ENCODE data around the gene MEX3B.

Gene MEX3B

DNA sequence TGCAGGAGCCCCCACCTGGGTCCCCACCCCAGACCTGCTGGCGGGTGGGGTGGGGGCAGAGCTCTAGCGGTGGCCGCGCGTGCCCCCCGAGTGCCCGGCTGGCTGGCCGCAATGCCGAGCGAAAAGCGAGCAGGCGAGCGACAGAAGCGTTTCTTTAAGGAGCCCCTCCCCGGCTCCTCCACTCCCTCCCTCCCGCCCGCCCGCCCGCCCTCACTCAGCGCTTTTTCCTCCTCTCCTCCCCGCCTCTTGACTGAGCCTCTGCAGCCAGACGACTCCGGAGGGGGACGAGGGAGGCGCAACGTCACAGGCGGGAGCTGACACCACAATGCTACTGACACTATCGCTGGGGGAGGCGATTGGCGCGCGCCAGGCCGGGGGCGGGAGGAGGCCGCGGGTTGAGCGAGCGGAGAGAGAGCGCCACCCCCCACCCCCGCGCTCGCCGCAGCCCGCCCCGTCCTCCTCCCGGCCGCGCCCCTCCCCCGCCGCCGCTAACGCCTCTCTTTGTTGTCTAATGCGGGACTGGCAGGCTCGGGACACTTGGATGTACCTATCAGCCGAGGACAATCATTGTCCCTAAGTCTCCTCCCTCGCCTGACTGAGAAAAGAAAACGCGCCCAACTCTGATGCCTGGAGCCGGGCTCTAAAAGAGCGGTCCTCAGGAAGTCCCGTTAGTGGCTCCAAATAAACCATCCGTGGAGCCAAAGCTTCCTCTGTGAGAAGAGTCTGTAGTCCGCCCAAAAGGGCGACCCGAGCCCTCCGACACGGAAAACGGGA lies at the start of gene MEX3B:
TSS of gene MEX3B (minus strand) at position 127 of the 774 bp plus-strand sequence. CDS start 313 bp downstream, outside the sequence.
- DNase-seq: peak; percentile 85

DNA sequence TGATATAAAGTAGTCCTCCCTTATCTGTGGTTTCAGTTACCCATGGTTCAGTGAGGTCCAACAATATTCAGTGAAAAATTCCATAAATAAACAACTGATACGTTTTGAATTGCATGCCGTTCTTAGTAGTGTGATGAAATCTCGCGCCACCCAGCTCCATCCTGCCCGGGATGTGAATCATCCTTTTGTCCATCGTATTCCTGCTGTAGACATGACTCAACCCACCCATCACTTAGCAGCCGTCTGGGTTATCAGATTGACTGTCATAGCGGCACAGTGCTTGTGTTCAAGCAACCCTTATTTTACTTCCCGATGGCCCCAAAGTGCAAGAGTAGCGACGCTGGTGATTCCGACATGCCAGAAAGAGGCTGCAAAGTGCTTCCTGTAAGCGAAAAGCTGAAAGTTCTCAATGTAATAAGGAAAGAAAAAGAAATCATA lies 48.0 kb upstream of the MEX3B start:
- no peak for DNase-seq

DNA sequence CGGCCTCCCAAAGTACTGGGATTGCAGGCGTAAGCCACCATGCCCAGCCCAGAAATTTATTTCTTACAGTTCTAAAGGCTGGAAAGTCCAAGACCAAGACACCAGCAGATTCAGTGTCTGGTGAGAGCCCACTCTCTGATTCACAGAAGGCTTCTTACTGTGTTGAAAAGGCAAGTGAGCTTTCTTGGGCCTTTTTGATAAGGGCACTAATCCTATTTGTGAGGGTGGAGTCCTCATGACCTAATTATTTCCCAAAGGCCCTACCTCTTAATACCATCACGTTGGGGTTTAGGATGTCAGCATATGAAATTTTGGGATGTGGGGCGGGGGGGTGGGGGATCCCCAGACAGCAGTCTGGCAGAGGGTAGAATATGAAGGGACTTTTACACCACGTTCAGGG lies 47.5 kb upstream of the MEX3B start:
- DNase-seq: no peak

DNA sequence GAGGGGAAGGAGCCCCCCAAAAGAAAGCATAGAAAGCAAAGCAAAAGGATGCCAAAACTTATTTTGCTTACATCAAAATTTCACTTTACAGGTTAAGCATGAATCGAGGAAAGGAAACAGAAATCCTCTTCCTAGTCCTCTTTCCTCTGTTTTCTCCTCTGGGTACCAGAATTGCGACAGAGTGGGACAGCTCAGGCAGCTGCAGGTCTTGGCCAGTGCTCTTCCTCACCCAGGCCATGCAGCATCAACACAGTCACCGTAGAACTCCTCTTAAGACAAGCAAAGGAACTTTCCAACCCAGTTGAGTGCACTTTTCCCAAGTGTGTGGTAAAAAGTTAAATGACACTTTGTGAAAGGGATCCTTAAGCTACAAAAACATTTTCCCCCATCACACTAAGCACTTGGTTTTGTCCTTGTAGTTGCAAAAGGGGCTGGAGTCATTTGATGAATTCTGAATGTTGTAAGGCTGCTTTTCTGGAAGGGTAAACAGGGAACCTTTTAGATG lies 45.9 kb upstream of the MEX3B start:
- DNase-seq: no peak

DNA sequence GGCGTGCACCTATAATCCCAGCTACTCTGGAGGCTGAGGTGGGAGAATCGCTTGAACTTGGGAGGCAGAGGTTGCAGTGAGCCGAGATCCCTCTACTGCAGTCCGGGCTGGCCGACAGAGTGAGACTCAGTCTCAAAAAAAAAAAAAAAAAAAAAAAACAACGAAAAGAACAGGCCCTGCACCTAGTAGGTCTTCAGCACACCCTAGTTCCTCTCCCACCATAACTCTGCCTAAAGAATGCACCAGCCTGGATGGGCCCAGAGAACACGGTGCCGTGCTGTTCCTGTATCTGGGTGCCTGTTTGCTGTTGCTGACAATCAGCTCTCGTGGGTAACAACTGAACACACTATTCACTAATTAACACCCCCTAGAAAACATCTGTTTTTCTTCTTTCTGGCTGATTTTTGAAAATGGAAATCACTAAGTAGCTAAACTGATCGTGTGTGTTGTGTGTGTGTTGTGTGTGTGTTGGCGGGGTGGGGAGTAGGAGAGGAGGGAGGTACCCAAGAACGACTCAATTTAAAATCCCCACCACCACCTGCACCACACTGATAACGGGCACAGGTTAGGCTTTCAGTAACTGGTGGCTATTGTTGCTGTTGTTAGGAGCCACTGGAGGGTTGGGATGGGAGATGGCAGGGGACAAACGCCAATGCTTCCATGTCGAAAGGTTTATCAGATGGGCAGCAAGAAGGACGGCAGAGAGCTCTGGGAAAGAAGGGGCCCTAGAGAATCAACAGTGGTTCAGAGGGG lies 40.6 kb upstream of the MEX3B start:
- DNase-seq: no peak

DNA sequence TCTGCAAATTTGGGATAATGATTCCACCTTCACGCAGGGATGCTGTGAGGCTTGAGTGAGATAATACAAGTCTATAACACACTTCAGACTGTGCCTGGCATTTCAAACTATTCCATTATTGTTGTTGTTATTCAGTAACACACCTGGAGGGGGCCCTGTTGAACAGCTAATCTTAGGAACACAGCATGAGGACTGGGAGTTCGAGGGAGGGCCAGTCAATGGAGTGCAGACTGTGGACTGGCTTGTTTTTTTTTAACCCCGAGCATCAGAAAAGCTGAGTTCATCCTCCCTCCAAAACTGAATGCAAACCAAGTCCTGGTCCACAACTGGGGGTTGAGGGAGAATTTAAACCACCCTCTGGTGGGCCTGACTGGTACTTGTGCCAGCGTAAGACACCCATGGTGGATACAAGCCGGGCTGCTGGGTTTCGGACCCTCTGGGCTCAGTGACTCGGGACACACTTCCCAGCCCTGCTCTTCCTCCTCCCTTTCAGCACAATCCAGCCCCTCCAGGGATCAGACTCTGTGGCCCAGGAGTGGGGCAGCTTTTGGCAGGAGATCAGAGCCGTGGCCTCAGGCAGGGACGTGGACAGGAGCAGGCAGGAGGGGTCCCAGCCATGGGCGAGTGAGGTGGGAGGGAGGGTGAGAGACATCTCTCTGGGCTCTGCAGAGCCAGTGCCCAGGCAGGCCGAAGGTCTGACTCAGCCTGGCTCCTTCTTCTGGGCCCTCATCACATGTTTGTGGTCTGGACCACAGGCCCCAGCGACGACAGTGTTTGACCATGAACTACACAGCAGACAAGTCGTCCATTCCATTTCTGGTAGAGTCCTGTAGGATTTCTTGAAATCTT lies 36.3 kb upstream of the MEX3B start:
- DNase-seq: no peak

DNA sequence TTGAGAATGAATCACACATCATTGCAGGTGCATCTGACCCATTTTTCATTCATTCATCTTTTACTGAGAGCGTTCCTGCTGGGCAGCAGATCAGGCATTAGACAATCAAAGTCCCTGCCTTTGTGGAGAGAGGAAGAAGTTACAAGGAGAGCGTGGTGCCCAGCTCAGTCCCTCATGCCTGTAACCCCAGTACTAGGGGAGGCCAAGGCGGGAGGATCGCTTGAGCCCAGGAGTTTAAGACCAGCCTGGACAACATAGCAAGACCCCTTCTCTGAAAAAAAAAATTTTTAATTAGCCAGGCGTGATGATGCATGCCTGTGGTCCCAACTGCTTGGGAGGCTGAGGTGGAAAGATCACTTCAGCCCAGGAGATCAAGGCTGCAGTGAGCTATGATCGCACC lies 35.0 kb upstream of the MEX3B start:
- DNase-seq: no peak

DNA sequence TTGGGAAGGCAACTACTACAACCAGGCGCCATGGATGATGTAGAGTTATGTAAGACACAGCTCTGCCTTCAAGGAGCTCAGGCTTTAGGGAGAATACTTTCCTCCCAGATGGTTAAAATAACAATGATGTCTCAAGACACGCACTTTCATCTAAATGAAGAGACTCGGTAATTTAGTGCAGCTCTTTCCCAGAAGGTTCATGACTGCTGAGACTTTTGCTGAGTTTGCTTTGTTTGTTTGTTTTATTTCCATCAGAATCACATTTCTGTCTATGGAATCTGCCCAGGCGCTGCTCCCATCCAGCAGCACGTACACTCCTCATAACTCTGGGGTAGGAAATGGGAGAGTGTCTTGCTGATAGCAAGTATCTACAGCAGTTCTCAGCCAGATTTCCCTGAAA lies 33.9 kb upstream of the MEX3B start:
- DNase-seq: no peak

DNA sequence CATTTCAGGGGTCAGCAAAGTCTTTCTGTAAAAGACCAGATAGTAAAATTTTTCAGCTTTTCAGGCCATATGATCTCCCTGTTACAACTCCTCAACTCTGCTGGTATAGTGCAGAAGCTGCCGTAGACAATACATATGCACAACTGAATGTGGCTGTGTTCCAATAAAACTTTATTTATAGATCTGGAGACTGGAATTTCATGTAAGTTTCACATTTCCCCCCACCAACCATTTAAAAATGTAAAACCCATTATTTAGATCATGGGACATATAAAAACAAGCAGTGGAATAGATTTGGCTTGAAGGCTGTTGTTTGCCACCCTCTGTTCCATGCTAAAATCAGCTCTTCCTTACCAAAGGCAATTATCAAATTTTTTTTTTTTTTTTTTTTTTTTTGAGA lies 28.8 kb upstream of the MEX3B start:
- DNase-seq: no peak

DNA sequence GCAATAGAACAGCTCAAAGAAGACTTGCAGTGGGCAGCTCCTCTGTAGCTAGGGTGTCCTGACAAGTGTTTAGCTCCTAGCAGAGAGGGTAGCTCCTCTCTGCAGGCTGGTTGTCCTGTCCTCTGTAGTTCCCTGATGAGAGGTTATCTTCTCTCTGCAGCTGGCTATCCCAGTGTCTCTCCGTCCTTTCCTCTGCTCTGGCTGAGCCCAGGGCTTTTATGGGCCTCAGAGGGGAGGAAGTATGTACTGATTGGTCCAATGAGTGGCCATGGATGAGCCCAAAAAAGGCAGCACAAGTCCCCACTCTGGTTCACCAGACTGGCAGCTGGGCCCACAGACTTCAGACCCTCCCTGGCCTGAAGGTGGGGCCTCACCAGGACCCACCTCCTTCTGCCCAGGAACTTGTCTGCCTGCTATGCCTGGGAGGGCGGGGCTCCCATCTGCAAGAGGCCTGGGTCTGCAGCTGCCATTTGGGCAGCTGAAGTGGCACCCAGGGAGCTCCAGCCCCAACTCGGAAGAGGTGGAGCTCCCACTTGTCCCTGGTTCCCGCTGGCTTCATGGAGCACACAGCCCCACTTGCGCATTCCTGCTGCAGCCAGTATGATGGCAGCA lies 27.2 kb upstream of the MEX3B start:
- DNase-seq: no peak

DNA sequence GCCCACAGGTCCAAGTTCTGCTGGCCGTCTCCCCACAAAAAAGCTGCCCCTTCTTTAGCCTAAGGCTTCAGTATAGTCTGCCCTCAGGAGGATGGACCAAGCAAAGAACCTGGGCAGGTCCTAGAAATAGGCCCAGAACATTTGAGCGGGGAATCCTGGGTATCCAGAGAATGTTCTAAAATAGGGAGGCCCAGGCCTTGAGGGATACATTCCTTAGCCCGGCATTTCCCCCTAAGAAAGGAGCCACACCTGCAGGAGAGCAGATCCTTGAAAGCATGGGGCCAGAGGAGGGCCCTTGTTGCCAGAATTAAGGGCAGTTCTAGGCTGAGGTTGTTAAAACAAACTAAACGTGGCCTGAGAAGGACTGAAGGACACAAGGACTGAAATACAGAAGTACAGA lies 20.6 kb upstream of the MEX3B start:
- DNase-seq: no peak

DNA sequence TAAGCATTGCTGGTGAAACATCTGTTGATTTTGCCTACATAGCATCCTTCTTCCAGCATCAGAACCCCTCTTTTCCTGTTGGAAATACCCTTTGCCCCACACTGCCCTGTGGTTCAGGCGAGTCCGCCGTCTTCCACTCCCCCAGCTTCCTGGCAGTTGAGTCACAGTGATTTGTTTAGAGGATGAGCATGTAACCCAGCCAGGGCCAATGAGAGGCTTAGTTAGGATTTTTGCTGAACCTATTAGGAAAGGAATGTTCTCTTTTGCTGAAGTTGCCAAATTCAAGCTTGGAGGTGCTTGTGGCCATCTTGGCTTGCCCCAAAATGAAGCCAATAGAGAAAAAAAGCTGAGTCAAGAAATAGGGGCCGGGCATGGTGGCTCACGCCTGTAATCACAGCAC lies 19.0 kb upstream of the MEX3B start:
- DNase-seq: no peak

DNA sequence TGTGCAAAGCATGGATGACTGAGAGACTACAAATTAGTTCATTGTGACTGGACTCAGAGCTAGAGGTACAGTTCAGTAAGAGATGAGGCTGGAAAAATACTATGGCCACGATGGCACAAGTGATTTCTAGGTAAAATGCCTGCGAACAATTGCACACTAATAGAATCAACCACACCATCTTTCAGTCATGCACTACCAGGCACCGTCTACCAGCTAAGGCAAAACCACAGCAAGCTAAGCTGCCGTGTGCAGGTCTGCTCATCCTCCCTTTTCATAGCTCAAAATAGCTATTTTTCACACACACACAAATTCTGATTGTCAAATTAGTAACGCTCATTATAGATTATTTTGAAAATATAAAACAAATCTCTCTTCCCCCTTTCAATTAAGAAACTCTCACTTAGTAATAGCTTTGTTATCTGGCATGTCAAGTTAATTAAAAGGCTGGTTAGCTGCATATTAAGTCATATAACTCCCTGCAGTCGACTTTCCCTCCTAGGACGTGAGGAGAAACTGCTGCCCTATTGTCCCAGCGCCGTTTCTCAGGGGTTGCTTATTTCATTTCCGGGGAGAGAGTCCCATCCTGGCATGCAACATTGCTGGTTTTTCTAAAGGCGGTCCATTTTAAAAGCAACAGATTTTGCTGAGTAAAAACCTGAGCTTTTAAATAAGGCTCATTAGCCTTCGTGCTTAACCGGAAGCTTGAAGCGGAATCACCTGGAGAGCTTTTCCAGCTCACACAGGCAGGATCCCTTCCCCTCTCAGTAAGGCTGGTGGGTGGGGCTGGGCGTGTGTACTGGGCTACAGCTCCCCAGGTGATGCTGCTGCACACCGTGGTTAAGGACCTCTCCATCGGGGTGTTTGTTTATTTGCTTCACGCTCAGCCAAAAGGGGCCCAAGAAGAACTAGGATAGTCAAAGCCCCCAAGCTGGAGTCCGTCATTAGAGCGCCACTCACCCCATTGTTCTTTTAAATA lies 16.9 kb upstream of the MEX3B start:
- DNase-seq: peak; percentile 12

DNA sequence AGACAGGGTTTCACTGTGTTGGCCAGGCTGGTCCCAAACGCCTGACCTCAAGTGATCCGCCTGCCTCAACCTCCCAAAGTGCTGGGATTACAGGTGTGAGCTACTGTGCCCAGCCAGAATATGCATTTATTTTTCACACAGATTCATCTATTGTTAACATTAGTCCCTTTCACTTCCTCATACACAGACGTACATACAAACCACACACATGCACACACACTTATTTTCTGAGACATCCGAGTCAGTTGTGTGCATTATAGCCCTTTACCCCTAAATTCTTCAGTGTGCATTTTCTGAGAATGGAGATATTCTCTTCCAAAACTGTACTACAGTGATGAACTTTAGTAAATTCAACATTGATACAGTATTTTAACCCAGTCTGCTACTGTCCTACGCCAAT lies 15.0 kb upstream of the MEX3B start:
- DNase-seq: no peak

DNA sequence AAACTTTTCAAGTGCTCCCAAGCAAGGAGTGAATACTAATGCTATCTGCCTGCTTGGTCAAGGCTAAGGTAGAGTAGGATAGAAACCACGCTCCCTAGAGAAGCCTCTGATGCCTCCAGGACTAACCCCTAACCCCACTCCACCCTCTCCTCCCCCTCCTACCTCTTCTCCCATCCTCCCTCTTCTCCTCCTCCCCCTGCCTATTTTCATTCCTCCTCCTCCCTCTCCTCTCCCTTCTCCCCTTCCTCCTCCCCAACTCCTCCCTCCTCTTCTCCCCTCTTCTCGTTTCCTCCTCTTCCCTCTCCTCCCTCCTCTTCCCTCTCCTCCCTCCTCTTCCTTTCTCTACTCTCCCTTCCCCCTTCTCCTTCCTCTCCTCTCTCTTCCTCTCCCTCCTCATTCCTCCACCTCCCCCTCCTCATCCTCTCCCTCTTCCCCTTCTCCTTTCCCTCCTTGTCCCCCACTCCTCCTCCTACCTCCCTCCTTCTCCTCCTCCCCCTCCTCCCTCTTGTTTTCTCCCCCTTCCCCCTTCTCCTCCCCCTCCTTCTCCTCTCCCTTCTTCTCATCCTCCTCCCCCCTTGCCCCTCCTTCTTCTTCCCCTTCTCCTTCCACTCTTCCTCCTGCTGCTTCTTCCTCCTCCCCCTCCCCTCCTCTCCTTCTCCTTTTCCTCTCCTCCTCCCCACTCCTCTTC lies 12.8 kb upstream of the MEX3B start:
- DNase-seq: no peak

DNA sequence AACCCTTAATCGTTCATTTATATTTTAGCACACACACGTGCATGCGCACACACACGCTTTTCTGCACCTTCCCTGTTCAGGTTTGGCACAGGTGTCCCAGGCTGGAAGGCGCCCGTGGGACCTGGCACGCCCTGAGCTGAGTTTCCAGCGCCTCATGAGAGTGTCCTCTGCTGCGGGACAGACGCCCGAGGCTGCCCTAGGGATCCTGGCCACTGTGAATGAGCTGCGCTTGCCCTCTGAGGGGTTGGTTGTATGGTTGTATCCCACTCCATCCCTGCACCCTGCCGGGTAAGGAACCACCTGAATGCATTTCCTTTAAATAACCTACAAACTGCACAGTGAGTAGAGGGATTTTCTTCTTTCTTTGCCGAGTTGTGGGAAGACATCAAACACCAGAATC lies 12.2 kb upstream of the MEX3B start:
- DNase-seq: no peak

DNA sequence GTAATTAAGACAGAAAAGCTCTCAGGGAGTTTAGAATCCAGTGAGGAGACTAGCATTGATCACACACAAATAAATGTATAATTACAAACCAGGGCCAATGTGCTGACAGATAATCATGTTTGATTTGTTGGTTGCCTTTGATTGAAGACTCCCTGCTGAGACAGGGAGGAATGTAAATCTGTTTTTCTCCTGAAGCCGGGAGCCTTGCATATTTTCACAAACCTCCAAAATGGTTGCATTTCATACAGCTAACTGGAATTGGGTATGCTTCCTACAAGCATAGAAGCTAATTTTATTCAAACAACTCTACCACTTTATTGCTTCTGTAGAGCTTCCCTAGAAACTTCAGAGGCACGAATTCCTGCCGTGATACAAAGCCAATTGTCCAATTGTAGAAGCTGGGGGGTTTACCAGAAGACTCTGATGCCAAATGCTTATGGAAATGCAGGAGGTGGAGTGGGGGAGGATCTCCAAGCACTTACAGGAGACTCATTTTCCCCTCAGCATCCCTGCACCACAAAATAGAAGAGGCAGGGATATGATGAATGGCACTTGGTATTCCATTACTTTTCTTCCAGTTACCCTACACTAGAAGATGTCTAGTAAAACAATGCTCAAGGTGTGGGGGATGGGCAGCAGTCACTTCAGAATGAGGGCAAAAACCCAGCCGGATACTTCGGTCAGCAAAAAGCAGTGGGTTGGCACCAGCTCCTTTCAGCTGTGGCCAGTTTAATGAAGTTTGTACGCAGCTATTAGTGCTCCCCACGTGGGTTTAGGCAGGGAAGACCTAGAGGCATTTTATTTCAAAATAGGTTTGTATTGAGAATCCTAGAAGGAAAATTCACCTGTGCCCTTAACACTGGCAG lies 11.4 kb upstream of the MEX3B start:
- DNase-seq: no peak

DNA sequence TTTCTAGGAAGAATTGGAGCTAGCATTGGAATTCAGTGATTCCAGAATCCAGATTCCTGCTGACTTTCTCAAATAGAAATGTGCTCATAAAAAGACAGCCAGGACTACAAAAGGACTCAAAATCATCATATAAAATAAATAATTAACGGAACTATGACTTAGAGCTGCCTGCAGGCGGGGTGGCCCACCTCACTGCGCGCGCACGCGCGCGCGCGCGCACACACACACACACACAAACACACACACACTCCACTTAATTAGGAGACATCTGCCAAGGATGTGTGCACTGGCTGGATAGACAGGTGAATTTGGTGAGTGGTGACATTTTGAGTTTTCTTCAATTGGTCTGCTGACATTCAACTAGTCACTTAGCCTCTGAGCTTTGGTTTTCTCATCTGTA lies 6.9 kb upstream of the MEX3B start:
- DNase-seq: no peak

DNA sequence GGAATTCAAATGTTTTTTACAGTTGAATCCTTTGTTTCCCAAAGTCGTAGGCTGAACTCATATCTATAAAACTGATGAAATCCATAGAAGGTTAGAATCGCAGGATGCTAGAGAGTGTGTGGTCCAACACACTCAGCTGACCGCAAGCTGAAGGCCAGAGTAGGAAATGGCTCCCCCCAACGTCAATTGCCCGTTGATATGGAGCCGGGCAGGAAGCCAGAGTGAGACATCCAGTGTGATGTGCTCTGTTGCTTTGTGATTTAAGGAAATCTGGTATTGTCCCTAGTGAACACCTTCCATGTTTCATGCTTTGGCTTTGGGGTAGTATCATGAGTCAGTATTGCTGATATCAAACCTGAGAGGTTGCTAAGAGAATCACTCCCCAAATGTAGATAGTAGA lies 5.8 kb upstream of the MEX3B start:
- DNase-seq: no peak

DNA sequence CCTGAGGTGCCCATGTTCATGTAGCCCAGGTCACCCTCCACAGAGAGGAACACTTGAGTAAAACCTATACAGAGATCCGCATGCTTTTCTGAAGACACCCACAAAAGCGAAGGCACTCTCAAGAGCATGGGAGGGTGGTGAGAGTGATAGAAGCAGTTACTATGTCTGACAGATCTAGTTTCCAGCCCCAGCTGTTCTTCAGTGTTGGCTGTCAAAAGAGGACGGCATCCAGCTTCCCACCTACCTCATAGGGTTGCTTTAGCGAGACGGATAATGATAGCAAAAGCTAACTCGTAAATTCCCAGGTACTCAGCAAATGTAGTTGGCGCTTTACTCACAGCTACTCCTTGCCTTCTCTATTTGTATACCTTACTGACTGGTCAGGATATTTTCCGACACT lies 3.0 kb upstream of the MEX3B start:
- DNase-seq: no peak
